Measurements from ENCODE around the gene TTC39A.

TTC39A gene

GRCh38 chr1:51240084-51240483 lies 90.3 kb downstream of the TTC39A start:
- Mint-ChIP-seq H3K36me3 (peaks cover 6% of the 10 kb centered on the region), H3K4me3 (no peak overlapping the region), H3K27me3 (no peaks in the 10 kb centered on the region), H3K4me1 (peaks cover 33% of the 10 kb centered on the region), H3K27ac (no peak overlapping the region), H3K9me3 (no peaks in the 10 kb centered on the region)
- CTCF ChIA-PET: no interaction called here
- no peak for DNase-seq

- H3K9me3 Mint-ChIP-seq: no peaks in the 10 kb centered on the region
- H3K4me1 Mint-ChIP-seq: peaks cover 38% of the 10 kb centered on the region
- peaks cover 5% of the 10 kb centered on the region for H3K27me3 Mint-ChIP-seq
- no peak overlapping the region for H3K27ac Mint-ChIP-seq
- H3K4me3 Mint-ChIP-seq: no peak overlapping the region
- H3K36me3 Mint-ChIP-seq: peaks cover 3% of the 10 kb centered on the region
- DNase-seq: no peak
- CTCF ChIA-PET: interaction anchor here (0.9 to 1.2 kb wide), 2 partner anchors 31 to 59 kb away, joined by 3 to 5 read pairs; no protein-coding TSS in a partner anchor
Observed at GRCh38 chr1:51238034-51238403, 92.3 kb downstream of the TTC39A start.

GRCh38 chr1:51237351-51238033 lies 92.9 kb downstream of the TTC39A start:
- Mint-ChIP-seq H3K27me3 (peaks cover 5% of the 10 kb centered on the region), H3K27ac (no peak overlapping the region), H3K4me1 (peaks cover 37% of the 10 kb centered on the region), H3K36me3 (peaks cover 3% of the 10 kb centered on the region), H3K9me3 (no peaks in the 10 kb centered on the region), H3K4me3 (no peak overlapping the region)
- CTCF ChIA-PET: interaction anchor here (1.2 kb wide), 1 partner anchor 59 kb away, joined by 3 read pairs; no protein-coding TSS in a partner anchor
- DNase-seq: no peak

Data from activated naive CD4-positive, alpha-beta T cell treated with anti-CD3 and anti-CD28 coated beads, Interleukin-2, amount 10 ng/mL, durations not matched to agents 7 days and 5 days (primary cell).